ENCODE results near the gene ERCC6. TPM values are rescaled to one million over a fixed set of nuclear protein-coding genes. Genes with fewer than 3 reads are reported as not detected.

The ERCC6 gene
- polyA plus RNA-seq, 1 donor from 2014 or later = 13.9 TPM

DNA sequence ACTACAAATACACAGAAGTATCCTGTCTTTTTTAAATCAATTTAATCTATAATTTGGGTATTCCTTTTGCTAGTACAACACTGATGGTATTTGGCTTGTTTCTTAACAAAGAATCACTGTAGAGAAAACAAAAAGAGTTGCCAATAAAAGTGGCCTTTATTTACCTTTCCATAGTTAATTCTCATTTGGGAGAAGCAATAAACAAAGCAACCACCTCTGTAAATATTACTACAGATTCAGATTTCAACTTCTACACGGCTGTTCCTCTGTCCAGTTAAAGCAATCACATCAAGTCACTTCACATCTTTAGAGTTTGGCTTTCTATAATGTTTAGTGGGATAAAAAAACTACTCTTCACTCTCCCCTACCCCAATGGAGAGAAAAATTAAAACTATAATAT is 34.4 kb downstream of the ERCC6 start:
- H3K27ac ChIP-seq (ENCODE audit: low read length) = no peak overlapping the region
- no peak overlapping the region for H2AFZ ChIP-seq (ENCODE audit: low read depth, low read length)
- H3K4me2 ChIP-seq (ENCODE audit: low read length) = no peak overlapping the region
- H3F3A ChIP-seq (ENCODE audit: insufficient read depth, low read length, poor library complexity, severe bottlenecking) = no peaks in the 10 kb centered on the region
- TF ChIP-seq TAF1 (IDR thresholded peaks at IDR 0.05; ENCODE audit: low read depth) (no peak), EZH2 (IDR thresholded peaks at IDR 0.05; ENCODE audit: borderline replicate concordance, insufficient read depth, low read length, poor library complexity, severe bottlenecking) (no peak), RAD21 (conservative IDR thresholded peaks at IDR 0.05) (no peak), SMC3 (conservative IDR thresholded peaks at IDR 0.05; ENCODE audit: poor library complexity) (no peak), MXI1 (conservative IDR thresholded peaks at IDR 0.05; ENCODE audit: poor library complexity, severe bottlenecking) (no peak), POLR2AphosphoS5 (IDR thresholded peaks at IDR 0.05) (no peak), EP300 (conservative IDR thresholded peaks at IDR 0.05; ENCODE audit: poor library complexity, severe bottlenecking) (no peak)
- TF ChIP-seq, protein P1, sequence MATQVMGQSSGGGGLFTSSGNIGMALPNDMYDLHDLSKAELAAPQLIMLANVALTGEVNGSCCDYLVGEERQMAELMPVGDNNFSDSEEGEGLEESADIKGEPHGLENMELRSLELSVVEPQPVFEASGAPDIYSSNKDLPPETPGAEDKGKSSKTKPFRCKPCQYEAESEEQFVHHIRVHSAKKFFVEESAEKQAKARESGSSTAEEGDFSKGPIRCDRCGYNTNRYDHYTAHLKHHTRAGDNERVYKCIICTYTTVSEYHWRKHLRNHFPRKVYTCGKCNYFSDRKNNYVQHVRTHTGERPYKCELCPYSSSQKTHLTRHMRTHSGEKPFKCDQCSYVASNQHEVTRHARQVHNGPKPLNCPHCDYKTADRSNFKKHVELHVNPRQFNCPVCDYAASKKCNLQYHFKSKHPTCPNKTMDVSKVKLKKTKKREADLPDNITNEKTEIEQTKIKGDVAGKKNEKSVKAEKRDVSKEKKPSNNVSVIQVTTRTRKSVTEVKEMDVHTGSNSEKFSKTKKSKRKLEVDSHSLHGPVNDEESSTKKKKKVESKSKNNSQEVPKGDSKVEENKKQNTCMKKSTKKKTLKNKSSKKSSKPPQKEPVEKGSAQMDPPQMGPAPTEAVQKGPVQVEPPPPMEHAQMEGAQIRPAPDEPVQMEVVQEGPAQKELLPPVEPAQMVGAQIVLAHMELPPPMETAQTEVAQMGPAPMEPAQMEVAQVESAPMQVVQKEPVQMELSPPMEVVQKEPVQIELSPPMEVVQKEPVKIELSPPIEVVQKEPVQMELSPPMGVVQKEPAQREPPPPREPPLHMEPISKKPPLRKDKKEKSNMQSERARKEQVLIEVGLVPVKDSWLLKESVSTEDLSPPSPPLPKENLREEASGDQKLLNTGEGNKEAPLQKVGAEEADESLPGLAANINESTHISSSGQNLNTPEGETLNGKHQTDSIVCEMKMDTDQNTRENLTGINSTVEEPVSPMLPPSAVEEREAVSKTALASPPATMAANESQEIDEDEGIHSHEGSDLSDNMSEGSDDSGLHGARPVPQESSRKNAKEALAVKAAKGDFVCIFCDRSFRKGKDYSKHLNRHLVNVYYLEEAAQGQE (IDR thresholded peaks at IDR 0.05; ENCODE audit: borderline replicate concordance) = no peak
- TF ChIP-seq, protein P2, sequence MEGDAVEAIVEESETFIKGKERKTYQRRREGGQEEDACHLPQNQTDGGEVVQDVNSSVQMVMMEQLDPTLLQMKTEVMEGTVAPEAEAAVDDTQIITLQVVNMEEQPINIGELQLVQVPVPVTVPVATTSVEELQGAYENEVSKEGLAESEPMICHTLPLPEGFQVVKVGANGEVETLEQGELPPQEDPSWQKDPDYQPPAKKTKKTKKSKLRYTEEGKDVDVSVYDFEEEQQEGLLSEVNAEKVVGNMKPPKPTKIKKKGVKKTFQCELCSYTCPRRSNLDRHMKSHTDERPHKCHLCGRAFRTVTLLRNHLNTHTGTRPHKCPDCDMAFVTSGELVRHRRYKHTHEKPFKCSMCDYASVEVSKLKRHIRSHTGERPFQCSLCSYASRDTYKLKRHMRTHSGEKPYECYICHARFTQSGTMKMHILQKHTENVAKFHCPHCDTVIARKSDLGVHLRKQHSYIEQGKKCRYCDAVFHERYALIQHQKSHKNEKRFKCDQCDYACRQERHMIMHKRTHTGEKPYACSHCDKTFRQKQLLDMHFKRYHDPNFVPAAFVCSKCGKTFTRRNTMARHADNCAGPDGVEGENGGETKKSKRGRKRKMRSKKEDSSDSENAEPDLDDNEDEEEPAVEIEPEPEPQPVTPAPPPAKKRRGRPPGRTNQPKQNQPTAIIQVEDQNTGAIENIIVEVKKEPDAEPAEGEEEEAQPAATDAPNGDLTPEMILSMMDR (IDR thresholded peaks at IDR 0.05; ENCODE audit: poor library complexity, severe bottlenecking) = no peak
- no peak overlapping the region for H3K4me3 ChIP-seq (ENCODE audit: low read length)
- H3K79me2 ChIP-seq (replicated peaks; ENCODE audit: insufficient read depth, low read length) = no peaks in the 10 kb centered on the region
- H4K20me1 ChIP-seq (ENCODE audit: insufficient read depth) = no peaks in the 10 kb centered on the region
- no peaks in the 10 kb centered on the region for H3K9me3 ChIP-seq (ENCODE audit: low read length)
- H3K9ac ChIP-seq (ENCODE audit: low read length) = no peak overlapping the region
- no peaks in the 10 kb centered on the region for H3K9me2 ChIP-seq (ENCODE audit: insufficient read depth, low read length)
- H3K36me3 ChIP-seq (ENCODE audit: insufficient read depth, low read length) = no peaks in the 10 kb centered on the region
- no peaks in the 10 kb centered on the region for H3K27me3 ChIP-seq (ENCODE audit: insufficient read depth, low read depth, low read length)

DNA sequence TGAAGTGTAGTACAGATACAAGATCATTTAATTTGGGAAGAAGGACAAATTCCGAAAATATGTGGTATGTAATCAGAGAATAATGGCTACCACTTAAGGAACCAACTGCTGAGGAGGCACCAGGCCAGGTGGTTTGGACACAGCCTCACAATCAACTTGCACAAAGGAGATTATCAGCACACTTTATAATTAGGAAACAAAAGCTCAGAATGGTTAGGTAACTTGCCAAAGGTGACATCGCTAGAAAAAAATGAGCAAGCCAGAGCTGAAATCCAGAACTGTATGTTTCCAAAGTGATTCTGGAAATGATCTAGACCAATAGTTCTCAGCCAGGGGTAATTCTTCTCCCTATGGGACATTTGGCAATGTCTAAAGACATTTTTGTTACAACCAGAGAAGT is 36.6 kb downstream of the ERCC6 start:
- H3F3A ChIP-seq (ENCODE audit: insufficient read depth, low read length, poor library complexity, severe bottlenecking) = no peaks in the 10 kb centered on the region
- H3K9ac ChIP-seq (ENCODE audit: low read length) = no peak overlapping the region
- no peak overlapping the region for H3K4me2 ChIP-seq (ENCODE audit: low read length)
- no peak overlapping the region for H3K27ac ChIP-seq (ENCODE audit: low read length)
- no peak overlapping the region for H3K4me3 ChIP-seq (ENCODE audit: low read length)
- no peak for TF ChIP-seq TAF1 (IDR thresholded peaks at IDR 0.05; ENCODE audit: low read depth)
- TF ChIP-seq SMC3 (conservative IDR thresholded peaks at IDR 0.05; ENCODE audit: poor library complexity) = no peak
- no peak for TF ChIP-seq EP300 (conservative IDR thresholded peaks at IDR 0.05; ENCODE audit: poor library complexity, severe bottlenecking)
- TF ChIP-seq, protein P2 (IDR thresholded peaks at IDR 0.05; ENCODE audit: poor library complexity, severe bottlenecking) = no peak
- TF ChIP-seq POLR2AphosphoS5 (IDR thresholded peaks at IDR 0.05) = no peak
- no peak for TF ChIP-seq EZH2 (IDR thresholded peaks at IDR 0.05; ENCODE audit: borderline replicate concordance, insufficient read depth, low read length, poor library complexity, severe bottlenecking)
- TF ChIP-seq RAD21 (conservative IDR thresholded peaks at IDR 0.05) = no peak
- TF ChIP-seq MXI1 (conservative IDR thresholded peaks at IDR 0.05; ENCODE audit: poor library complexity, severe bottlenecking) = no peak
- TF ChIP-seq, protein P1 (IDR thresholded peaks at IDR 0.05; ENCODE audit: borderline replicate concordance) = no peak
- no peaks in the 10 kb centered on the region for H3K9me2 ChIP-seq (ENCODE audit: insufficient read depth, low read length)
- no peak overlapping the region for H2AFZ ChIP-seq (ENCODE audit: low read depth, low read length)
- no peaks in the 10 kb centered on the region for H3K27me3 ChIP-seq (ENCODE audit: insufficient read depth, low read depth, low read length)
- no peaks in the 10 kb centered on the region for H4K20me1 ChIP-seq (ENCODE audit: insufficient read depth)
- H3K79me2 ChIP-seq (replicated peaks; ENCODE audit: insufficient read depth, low read length) = no peaks in the 10 kb centered on the region
- H3K9me3 ChIP-seq (ENCODE audit: low read length) = no peaks in the 10 kb centered on the region
- H3K36me3 ChIP-seq (ENCODE audit: insufficient read depth, low read length) = no peaks in the 10 kb centered on the region
